Measurements from ENCODE around the gene DERA. TPM values are rescaled to one million over a fixed set of nuclear protein-coding genes. Genes with fewer than 3 reads are reported as not detected.

Gene DERA
- total and polyA plus RNA-seq, 2 of the 8 experiments (the other 6 are each of a cell fraction or from before 2014, with no cell fraction given): 13.1 to 17.1 TPM

DNA sequence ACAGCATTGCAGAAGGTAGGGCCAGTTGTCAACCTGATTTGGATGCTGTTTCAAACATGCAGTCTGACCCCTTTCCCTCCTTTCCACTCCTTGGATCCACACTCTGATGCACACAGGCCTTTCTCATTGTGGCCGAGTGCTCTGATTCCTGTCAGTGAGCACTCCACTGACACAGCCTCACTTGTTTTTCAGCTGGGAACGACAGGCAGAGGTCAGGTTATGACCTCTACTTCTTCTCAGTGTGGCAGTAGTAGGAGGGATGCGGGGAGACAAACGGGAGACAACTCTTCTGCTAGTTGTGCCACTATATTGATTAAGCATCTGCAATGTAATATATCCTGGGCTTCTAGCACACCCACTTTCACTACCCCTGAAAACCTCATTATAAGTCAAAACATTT lies 61.8 kb downstream of the DERA start:
- H2BK12ac ChIP-seq (ENCODE audit: low read depth, low read length): no peak overlapping the region
- POLR2A ChIA-PET (ENCODE audit: partially characterized antibody): no interaction called here
- no peak overlapping the region for H4K5ac ChIP-seq (ENCODE audit: insufficient read length, low read depth, low read length)
- H4K91ac ChIP-seq (replicated peaks; ENCODE audit: insufficient read length, low read length): no peak overlapping the region
- H3K36me3 ChIP-seq (ENCODE audit: control insufficient read depth in 2 of 4, insufficient read depth in 4 of 4, low read length in 3 of 4): no peaks in the 10 kb centered on the region
- no peaks in the 10 kb centered on the region for H3K23me2 ChIP-seq (ENCODE audit: low read depth, low read length)
- no peak for FAIRE-seq
- no peak for DNase-seq (ENCODE audit: low read depth in 1 of 2, low spot score in 2 of 2)
- H2AK5ac ChIP-seq (ENCODE audit: low read depth, low read length): no peak overlapping the region
- no peaks in the 10 kb centered on the region for H3K4me1 ChIP-seq (replicated peaks in 1 of 4; ENCODE audit: control insufficient read depth in 3 of 4, insufficient read depth in 4 of 4, low read length in 3 of 4)
- H3K18ac ChIP-seq (ENCODE audit: extremely low read depth, low read length): no peak overlapping the region
- H3K4me3 ChIP-seq (ENCODE audit: extremely low read depth in 1 of 4, insufficient read depth in 2 of 4, low read depth in 3 of 4, low read length in 4 of 4): no peak overlapping the region
- H2BK120ac ChIP-seq (replicated peaks; ENCODE audit: low read depth, low read length): no peak overlapping the region
- H3K79me1 ChIP-seq (ENCODE audit: low read depth, low read length): no peaks in the 10 kb centered on the region; the same call in 1 of the 2 replicates
- H2BK20ac ChIP-seq (ENCODE audit: low read length): no peak overlapping the region
- no peak overlapping the region for H3K23ac ChIP-seq (ENCODE audit: insufficient read length)
- no peak overlapping the region for H3K27ac ChIP-seq (ENCODE audit: low read depth, low read length)
- no peak overlapping the region for H3K4me2 ChIP-seq (ENCODE audit: insufficient read depth in 1 of 2, low read depth in 2 of 2, low read length in 2 of 2)
- no peaks in the 10 kb centered on the region for H3K9me3 ChIP-seq (ENCODE audit: insufficient read depth in 2 of 2, low read depth in 1 of 2, low read length in 1 of 2)
- no peak overlapping the region for H3K9ac ChIP-seq (replicated peaks in 1 of 4; ENCODE audit: extremely low read depth in 1 of 4, low read depth in 3 of 4, low read length in 3 of 4)
- H3K14ac ChIP-seq (ENCODE audit: insufficient read length): no peak overlapping the region
- no peak overlapping the region for H2BK15ac ChIP-seq (ENCODE audit: low read length)
- CTCF ChIA-PET (ENCODE audit: partially characterized antibody): no interaction called here
- no peak overlapping the region for H3K56ac ChIP-seq (replicated peaks; ENCODE audit: insufficient read length, low read depth, low read length)
- H4K20me1 ChIP-seq (replicated peaks in 1 of 2; ENCODE audit: control insufficient read depth in 1 of 2, insufficient read depth in 2 of 2, low read length in 2 of 2): no peaks in the 10 kb centered on the region
- H2AFZ ChIP-seq (ENCODE audit: low read length): no peak overlapping the region
- 90% methylated on average over 4 of the region's 4 CpGs; no CpG with 5 or more reads in 1 of the 2 experiments for WGBS, 2 experiments (ENCODE audit: extremely low coverage in 1 of 2, insufficient coverage in 1 of 2, insufficient read length in 1 of 2, insufficient replicate concordance in 2 of 2, low coverage in 1 of 2, low lambda C conversion rate in 2 of 2, missing lambda C conversion rate in 1 of 2)
- no peak overlapping the region for H2BK5ac ChIP-seq (ENCODE audit: low read depth, low read length)
- no peaks in the 10 kb centered on the region for H3K79me2 ChIP-seq (ENCODE audit: control insufficient read depth in 1 of 2, insufficient read depth in 2 of 2, low read length in 2 of 2)
- no peak overlapping the region for H3K4ac ChIP-seq (replicated peaks; ENCODE audit: insufficient read length, low read depth, low read length)
- H4K8ac ChIP-seq (ENCODE audit: extremely low read depth, insufficient read depth, low read length): no peak overlapping the region
- H3K27me3 ChIP-seq (replicated peaks in 1 of 4; ENCODE audit: control insufficient read depth in 3 of 4, extremely low read depth in 1 of 4, insufficient read depth in 3 of 4, low read length in 3 of 4): peaks cover 0 to 1% (median 0%) of the 10 kb centered on the region in 4 experiments; a peak in 1 of 7 replicates
- no peak for TF ChIP-seq POU5F1 (IDR thresholded peaks at IDR 0.05; ENCODE audit: low read depth, low read length)
- TF ChIP-seq SIN3A (conservative IDR thresholded peaks at IDR 0.05 in 1 of 2, IDR thresholded peaks at IDR 0.05 in 1 of 2; ENCODE audit: low read depth in 1 of 2, low read length in 2 of 2): no peak
- no peak for TF ChIP-seq TCF12 (IDR thresholded peaks at IDR 0.05; ENCODE audit: low read depth, low read length)
- TF ChIP-seq EZH2 (IDR thresholded peaks at IDR 0.05; ENCODE audit: low read depth, low read length, severe bottlenecking): no peak
- no peak for TF ChIP-seq CTBP2 (IDR thresholded peaks at IDR 0.05; ENCODE audit: borderline replicate concordance, insufficient read depth, insufficient read length, low read length)
- no peak for TF ChIP-seq CHD2 (IDR thresholded peaks at IDR 0.05; ENCODE audit: low read length)
- TF ChIP-seq EGR1 (IDR thresholded peaks at IDR 0.05; ENCODE audit: borderline replicate concordance, low read depth, low read length): no peak
- TF ChIP-seq ASH2L (IDR thresholded peaks at IDR 0.05; ENCODE audit: low read length): no peak
- no peak for TF ChIP-seq KDM1A (IDR thresholded peaks at IDR 0.05; ENCODE audit: borderline replicate concordance, low read length)
- no peak for TF ChIP-seq CEBPB (IDR thresholded peaks at IDR 0.05; ENCODE audit: low read depth, low read length)
- no peak for TF ChIP-seq RNF2 (IDR thresholded peaks at IDR 0.05; ENCODE audit: borderline replicate concordance, low read depth, low read length, missing control alignments, poor library complexity, severe bottlenecking)
- TF ChIP-seq CBX5 (IDR thresholded peaks at IDR 0.05; ENCODE audit: low read depth, low read length): no peak
- TF ChIP-seq RXRA (IDR thresholded peaks at IDR 0.05; ENCODE audit: insufficient read depth, low read depth, low read length): no peak
- no peak for TF ChIP-seq GABPA (IDR thresholded peaks at IDR 0.05; ENCODE audit: borderline replicate concordance, insufficient read depth, low read length)
- no peak for TF ChIP-seq BCL11A (IDR thresholded peaks at IDR 0.05; ENCODE audit: low read depth in 2 of 2, low read length in 2 of 2)
